K562 (cell line): ENCODE measurements around the gene RDH5. TPM values are rescaled to one million over a fixed set of nuclear protein-coding genes. Genes with fewer than 3 reads are reported as not detected.

ENCODE experiments used
- CHD4 ChIP-seq: fragments of 200-600 bp; sonication (generic); IDR thresholded peaks from 3 replicates; pipeline ENCODE4 v1.6.1; 2012; ENCODE audit warnings: low read depth, mild to moderate bottlenecking, mixed read lengths, low read length, inconsistent platforms; ENCODE audit not compliant: insufficient read depth, insufficient replicate concordance, poor library complexity, severe bottlenecking
- ELF2 ChIP-seq: fragments of 250-450 bp; sonication (Bioruptor Pico); IDR thresholded peaks from 2 replicates; pipeline ENCODE4 v1.5.0; 2021; ENCODE audit warnings: mild to moderate bottlenecking
- FOXA3 ChIP-seq, 2 experiments: fragments of 450-650 bp in 1 of 2; sonication (generic) in 1 of 2; formaldehyde crosslinking; IDR thresholded peaks in 1 of 2; conservative IDR thresholded peaks in 1 of 2; 2 replicates each; pipeline versions ENCODE4 v1.4.0 to v1.8.0; 2020 to 2022; ENCODE audit warnings: mild to moderate bottlenecking in 2 of 2, missing genetic modification reagents in 1 of 2
- MCM7 ChIP-seq, 2 experiments: fragments of 450-650 bp; IDR thresholded peaks; 2 replicates each; pipeline ENCODE4 v1.6.1; 2016 to 2018
- MLX ChIP-seq, 2 experiments: fragments of 450-650 bp in 1 of 2; sonication (generic) in 1 of 2; formaldehyde crosslinking; conservative IDR thresholded peaks; 2 replicates each; pipeline versions ENCODE4 v1.4.0 to v1.8.1; 2020 to 2022; ENCODE audit warnings: mild to moderate bottlenecking in 1 of 2, missing genetic modification reagents in 1 of 2
- PHF20 ChIP-seq: fragments of 450-650 bp; IDR thresholded peaks from 2 replicates; pipeline ENCODE4 v1.6.1; 2018; ENCODE audit not compliant: partially characterized antibody
- SAFB ChIP-seq: fragments of 200-400 bp; formaldehyde crosslinking; IDR thresholded peaks from 2 replicates; pipeline ENCODE4 v1.6.1; 2017; ENCODE audit warnings: low read depth, low read length, borderline replicate concordance
- SLC30A9 ChIP-seq: fragments of 250-450 bp; sonication (Bioruptor Pico); IDR thresholded peaks from 2 replicates; pipeline ENCODE4 v1.8.0; 2022; ENCODE audit warnings: mild to moderate bottlenecking, moderate library complexity
- USF2 ChIP-seq: sonication (generic); formaldehyde crosslinking; IDR thresholded peaks from 2 replicates; pipeline ENCODE4 v1.5.0; 2020; ENCODE audit warnings: missing genetic modification reagents
- ZBTB40 ChIP-seq, 2 experiments: fragments of 450-650 bp in 1 of 2; sonication (generic) in 1 of 2; formaldehyde crosslinking in 1 of 2; IDR thresholded peaks; 2 replicates each; pipeline versions ENCODE4 v1.7.1 to v1.9.0; 2016 to 2022; ENCODE audit warnings: inconsistent platforms in 1 of 2, mild to moderate bottlenecking in 1 of 2, missing genetic modification reagents in 1 of 2
- ZKSCAN3 ChIP-seq: fragments of 250-450 bp; sonication (Bioruptor Pico); IDR thresholded peaks from 2 replicates; pipeline ENCODE4 v1.4.0; 2020
- ZNF134 ChIP-seq: fragments of 250-450 bp; sonication (Bioruptor Pico); conservative IDR thresholded peaks from 2 replicates; pipeline ENCODE4 v1.4.0; 2020
- ZNF224 ChIP-seq: sonication (generic); formaldehyde crosslinking; IDR thresholded peaks from 2 replicates; pipeline ENCODE4 v1.8.0; 2022; ENCODE audit warnings: mild to moderate bottlenecking, missing genetic modification reagents
- ZNF507 ChIP-seq: conservative IDR thresholded peaks from 2 replicates; pipeline ENCODE4 v1.6.1; 2017; ENCODE audit warnings: missing genetic modification characterization, missing compliant biosample characterization
- polyA plus RNA-seq, 8 experiments: library from polyadenylated mRNA; depleted of rRNA in 4 of 8; stranded (reverse) in 5 of 8; unstranded in 3 of 8; fragments of >200 nt; fragmentation: Nextera tagmentation in 2 of 8; fragmentation: Illumina TruSeq in 1 of 8; extraction: Ambion mirVana in 2 of 8; extraction: Trizol in 1 of 8; gene quantifications; 2 replicates each; pipeline versions ENCODE4 v1.2.1 to v1.2.3, GENCODE V29; 2011 to 2014; ENCODE audit warnings: inconsistent platforms in 1 of 8, missing spikeins in 1 of 8
- total RNA-seq, 7 experiments: library from RNA; depleted of rRNA in 6 of 7; stranded (reverse); fragments of >200 nt in 6 of 7; fragmentation: Illumina TruSeq in 2 of 7; extraction: Trizol in 2 of 7; gene quantifications; 2 replicates each; pipeline versions ENCODE4 v1.2.1 to v1.2.3, GENCODE V29; 2011 to 2021; ENCODE audit warnings: low replicate concordance in 1 of 7
- TF ChIP-seq, protein P1 (sequence below): sonication (generic); formaldehyde crosslinking; IDR thresholded peaks from 2 replicates; pipeline ENCODE4 v1.9.0; 2022; ENCODE audit warnings: mild to moderate bottlenecking, missing genetic modification reagents

RDH5 gene
- total and polyA plus RNA-seq, 9 of the 15 experiments (the other 6 are each of a cell fraction or from before 2014, with no cell fraction given) = 0.28 to 2.0 (median 1.1) TPM; not detected in 1

DNA sequence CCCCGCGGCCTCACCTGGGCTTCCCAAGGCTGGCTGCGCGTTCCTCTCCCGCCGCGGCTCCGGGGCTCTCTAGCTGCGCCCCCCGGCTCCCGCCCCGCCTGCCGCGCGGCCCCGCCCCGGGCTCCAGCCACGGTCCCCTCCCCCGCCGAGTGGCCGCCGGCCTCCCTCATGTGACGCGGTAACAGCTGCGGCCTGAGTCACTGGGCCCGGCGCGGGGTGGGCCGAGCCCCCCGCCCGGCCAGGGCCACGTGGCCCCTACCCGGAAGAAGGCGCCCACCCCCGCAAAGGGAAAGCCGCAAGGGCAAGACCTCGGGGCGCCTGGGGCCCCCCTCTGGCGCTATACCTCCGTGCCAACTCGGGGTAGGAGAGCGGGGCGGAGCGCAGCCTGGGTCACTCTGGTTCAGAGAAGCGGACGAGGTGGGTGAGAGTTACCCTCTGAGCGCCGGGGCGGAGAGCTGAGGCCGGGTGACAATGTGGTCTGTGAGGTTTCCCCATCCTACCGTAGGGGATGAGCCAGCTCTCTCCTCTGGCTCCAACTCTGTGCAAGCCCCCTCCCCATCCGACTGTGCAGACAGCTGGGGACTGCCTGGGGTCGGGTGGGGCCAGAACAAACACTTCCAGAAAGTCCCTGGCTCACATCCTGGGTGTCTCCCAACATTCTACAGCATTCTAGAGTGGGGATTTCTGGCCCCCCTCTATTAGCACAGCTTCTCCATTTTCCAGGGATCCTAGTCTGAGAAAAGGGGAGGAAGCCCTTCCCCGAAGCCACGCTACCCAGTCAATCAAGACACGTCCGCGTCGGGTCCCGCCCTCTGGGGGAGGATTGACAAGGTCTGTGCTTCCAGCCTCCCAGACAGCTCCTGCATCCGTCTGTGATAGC is 9.0 kb downstream of the RDH5 start, which contains the start of gene CD63 (continued):
- 0 out of 2 replicates have a peak, but pooled peaks have one; percentile 23 for TF ChIP-seq ZBTB40 (IDR thresholded peaks at IDR 0.05)
- TF ChIP-seq ZBTB40 (CRISPR knock-in tag; IDR thresholded peaks at IDR 0.05) = no peak
- no peak for TF ChIP-seq ZNF507 (tag)
- TF ChIP-seq, protein P1, sequence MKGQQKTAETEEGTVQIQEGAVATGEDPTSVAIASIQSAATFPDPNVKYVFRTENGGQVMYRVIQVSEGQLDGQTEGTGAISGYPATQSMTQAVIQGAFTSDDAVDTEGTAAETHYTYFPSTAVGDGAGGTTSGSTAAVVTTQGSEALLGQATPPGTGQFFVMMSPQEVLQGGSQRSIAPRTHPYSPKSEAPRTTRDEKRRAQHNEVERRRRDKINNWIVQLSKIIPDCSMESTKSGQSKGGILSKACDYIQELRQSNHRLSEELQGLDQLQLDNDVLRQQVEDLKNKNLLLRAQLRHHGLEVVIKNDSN (CRISPR knock-in tag) = peak; percentile 90
- TF ChIP-seq MLX (CRISPR knock-in tag; conservative IDR thresholded peaks at IDR 0.05) = no peak
- TF ChIP-seq ZKSCAN3 (CRISPR knock-in tag) = no peak
- peak; percentile 96 for TF ChIP-seq ELF2
- no peak for TF ChIP-seq ZNF134 (CRISPR knock-in tag)
- no peak for TF ChIP-seq ZNF224 (CRISPR knock-in tag)
- no peak for TF ChIP-seq CHD4
- no peak for TF ChIP-seq FOXA3 (CRISPR knock-in tag; conservative IDR thresholded peaks at IDR 0.05 in 1 of 2, IDR thresholded peaks at IDR 0.05 in 1 of 2)
- TF ChIP-seq SLC30A9 (CRISPR knock-in tag) = no peak
- TF ChIP-seq MCM7 (IDR thresholded peaks at IDR 0.05) = no peak
- peak; percentile 91 for TF ChIP-seq USF2 (CRISPR knock-in tag)
- no peak for TF ChIP-seq SAFB
- TF ChIP-seq PHF20 = peak; percentile 42
